ENCODE data around the gene LCORL.
"Not testable (repeated sequence)": the region's sequence is repeated elsewhere in the genome, so short reads cannot be mapped to it uniquely, and the experiment has no call there.

Gene LCORL

DNA sequence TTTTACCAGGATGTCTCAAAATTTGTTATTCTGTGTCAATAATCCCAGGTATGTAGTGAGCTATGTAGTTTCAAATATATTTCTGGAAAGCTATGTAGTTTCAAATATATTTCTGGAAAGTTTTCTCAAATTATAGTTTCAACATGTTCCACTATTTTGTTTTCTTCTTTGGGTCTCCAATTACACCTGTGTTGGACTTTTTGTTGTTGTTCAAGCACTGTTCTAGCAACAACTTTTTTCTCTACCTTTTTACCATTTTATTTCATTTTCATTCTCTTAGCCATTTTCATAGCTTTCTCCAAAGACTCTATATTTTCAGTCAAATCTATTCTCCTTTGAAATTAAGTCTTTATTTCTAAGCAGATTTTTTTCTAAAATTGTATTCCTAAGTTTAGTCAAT lies 88.4 kb downstream of the LCORL start:
- no peak for DNase-seq (ENCODE audit: low read depth in 2 of 2)

DNA sequence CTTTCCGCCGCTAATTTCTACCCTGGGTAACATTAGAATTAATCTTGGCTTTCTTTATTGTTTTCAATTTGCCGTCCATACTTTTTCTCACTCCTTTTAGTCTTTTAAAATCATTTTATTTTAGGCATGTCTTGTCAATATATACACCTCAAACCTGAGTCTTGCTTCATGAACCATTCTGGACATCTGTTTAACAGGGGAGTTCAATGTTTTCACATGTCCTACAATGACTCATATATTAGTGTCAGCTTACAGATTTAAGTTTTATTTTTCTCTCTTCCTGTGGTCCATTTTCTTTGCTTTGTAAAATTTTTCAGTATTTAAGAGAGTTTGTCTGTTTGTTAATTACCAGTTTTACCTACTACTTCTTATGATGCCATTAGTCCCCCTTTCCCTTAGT lies 89.5 kb downstream of the LCORL start:
- no peak for DNase-seq (ENCODE audit: low read depth in 2 of 2)

DNA sequence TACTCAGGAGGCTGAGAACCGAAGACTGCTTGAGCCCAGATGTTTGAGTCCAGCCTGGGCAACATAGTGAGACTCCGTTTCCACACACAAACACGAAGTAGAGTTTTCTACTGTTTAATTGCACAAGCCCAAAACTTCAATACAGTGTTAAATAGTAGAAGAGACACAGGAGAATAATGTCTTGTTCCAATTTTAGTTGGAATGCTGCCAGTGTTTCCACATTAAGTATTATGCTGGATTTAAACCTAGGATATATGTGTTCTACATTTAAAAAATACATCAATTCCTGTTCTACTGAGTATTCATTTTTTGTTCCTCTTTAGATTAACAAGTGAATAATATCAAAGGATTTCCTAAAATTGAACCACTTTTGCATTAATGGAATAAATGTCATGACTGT lies 91.3 kb downstream of the LCORL start:
- DNase-seq (ENCODE audit: low read depth in 2 of 2) = no peak

- no peak for DNase-seq (ENCODE audit: low read depth in 2 of 2)
These were observed 97.4 kb downstream of the LCORL start for GRCh38 chr4:17924189-17924588.

DNA sequence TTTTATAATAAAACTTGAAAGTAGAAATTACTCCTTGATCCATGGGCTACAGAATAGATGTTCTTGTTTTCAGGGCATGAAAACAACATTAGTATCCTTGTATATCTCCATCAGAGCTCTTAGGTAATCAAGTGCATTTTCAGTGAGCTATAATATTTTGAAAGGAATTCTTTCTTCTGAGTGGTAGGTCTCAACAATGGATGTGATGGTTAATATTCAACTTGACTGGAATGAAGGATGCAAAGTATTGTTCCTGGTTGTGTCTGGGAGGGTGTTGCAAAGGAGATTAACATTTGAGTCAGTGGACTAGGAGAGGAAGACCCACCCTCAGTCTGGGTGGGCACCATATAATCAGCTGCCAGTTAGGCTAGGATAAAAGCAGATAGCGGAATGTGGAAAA lies 100.1 kb downstream of the LCORL start:
- no peak for DNase-seq (ENCODE audit: low read depth in 2 of 2)

DNA sequence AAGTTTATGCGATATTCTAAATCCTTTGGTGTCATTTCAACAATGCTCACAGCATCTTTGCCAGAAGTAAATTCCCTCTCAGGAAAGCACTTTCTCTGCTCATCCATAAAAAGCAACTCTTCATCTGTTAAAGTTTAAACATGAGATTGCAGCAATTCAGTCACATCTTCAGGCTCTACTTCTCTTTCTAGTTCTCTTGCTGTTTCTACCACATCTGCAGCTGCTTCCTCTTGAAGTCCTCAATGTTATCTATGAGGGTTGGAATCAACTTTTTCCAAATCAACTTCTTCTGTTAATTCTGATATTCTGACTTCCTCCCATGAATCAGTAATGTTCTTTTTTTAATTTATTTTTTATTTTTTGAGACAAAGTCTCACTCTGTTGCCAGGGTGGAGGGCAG lies 100.9 kb downstream of the LCORL start:
- no peak for DNase-seq (ENCODE audit: low read depth in 2 of 2)

- DNase-seq (ENCODE audit: low read depth in 2 of 2) = no peak
These were observed 106.1 kb downstream of the LCORL start for GRCh38 chr4:17915439-17915838.

GRCh38 chr4:17912011-17912410 lies 109.5 kb downstream of the LCORL start:
- no peak for DNase-seq (ENCODE audit: low read depth in 2 of 2)

DNA sequence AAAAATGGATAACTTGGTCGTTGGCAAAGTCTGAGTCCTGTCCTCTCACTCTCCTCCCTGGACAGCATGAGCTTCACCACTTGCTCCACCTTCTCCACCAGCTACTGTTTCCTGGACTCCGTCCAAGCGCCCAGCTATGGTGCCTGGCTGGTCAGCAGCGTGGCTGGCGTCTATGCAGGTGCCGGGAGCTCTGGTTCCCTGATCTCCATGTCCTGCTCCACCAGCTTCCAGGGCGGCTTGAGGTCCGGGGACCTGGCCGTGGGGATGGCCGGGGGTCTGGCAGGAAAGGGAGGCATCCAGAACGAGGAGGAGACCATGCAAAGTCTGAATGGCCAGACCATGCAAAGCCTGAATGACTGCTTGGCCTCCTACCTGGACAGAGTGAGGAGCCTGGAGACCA lies 109.9 kb downstream of the LCORL start:
- no peak for DNase-seq (ENCODE audit: low read depth in 2 of 2)

GRCh38 chr4:17898553-17899055 lies 123.0 kb downstream of the LCORL start:
- DNase-seq (ENCODE audit: low read depth in 2 of 2) = no peak

DNA sequence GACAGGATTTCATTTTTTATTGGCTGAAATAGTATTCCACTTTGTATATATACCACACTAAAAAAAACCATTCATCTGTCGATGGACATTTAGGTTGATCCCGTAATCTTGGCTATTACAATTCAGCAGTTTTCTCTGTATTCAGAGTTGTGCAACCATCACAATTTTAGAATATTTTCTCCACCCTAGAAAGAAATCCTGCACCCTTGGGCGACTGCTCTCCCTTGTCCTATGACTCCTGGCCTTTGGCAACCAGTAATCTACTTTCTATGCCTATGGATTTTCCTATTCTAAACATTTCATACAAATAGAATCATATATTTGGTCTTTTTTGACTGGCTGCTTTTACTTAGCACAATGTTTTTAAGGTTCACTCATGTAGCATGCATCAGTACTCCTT lies 126.1 kb downstream of the LCORL start:
- DNase-seq (ENCODE audit: low read depth in 2 of 2) = no peak

DNA sequence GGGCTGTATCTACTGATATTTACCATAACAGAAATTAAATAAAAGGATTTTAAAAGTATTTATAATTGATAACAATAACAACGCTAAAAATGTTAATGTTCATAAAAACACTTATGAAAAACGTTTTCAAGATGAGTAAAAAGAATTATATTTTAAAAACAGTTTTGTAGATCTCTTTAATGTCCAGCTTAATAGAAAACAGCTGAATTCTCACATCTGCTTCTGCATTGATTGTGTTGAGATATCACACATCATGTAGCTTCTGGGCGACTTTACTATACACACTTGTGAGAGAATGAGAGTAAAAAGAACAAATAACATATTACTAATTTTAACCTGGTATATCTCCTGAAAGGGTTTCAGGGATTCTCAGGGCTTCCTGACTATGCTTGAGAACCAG lies 127.1 kb downstream of the LCORL start:
- no peak for DNase-seq (ENCODE audit: low read depth in 2 of 2)

- DNase-seq (ENCODE audit: low read depth in 2 of 2) = no peak
These were observed 131.9 kb downstream of the LCORL start for GRCh38 chr4:17889692-17890091.

- DNase-seq (ENCODE audit: low read depth in 2 of 2) = no peak
These were observed 137.0 kb downstream of the LCORL start for GRCh38 chr4:17884511-17884910.

DNA sequence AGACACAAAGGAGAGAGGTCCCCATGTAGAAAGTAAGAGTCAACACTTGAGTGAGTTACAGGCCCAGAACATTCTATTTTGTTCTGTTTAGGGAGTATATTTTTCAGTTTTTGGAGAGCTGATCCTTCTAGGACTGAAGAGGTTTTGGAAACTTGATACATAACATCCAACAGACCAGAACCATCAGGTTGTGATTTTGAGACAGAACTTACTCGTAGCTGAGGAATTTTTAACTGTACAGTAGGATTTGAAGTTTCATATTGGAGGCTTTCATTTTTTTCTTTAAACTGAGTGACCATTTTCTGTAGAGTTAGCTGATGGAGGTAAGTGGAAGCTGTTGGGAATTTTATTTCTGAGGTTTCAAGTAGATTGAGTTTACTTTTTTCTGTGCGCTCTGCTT lies 137.5 kb downstream of the LCORL start:
- DNase-seq (ENCODE audit: low read depth in 2 of 2) = no peak

DNA sequence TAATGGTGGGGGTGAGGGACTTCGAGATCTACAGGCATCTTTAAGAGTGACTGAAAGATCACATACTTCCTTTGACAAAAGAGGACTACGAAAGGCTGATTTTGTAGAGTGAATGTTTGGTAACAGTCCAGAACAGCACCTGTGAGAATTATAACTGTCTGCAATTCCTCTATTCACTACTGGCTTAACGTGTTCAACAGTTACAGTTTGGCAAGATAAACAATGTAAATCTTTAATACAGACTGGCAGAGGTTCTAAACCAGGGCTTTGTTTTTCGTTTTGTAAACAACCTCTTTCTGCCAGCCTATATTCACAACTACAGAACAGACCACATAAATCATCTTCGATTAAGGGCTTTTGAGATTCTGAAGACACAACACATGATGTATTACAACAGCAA lies 143.9 kb downstream of the LCORL start:
- no peak for DNase-seq (ENCODE audit: low read depth in 2 of 2)

GRCh38 chr4:17876943-17877342 lies 144.6 kb downstream of the LCORL start:
- no peak for DNase-seq (ENCODE audit: low read depth in 2 of 2)

DNA sequence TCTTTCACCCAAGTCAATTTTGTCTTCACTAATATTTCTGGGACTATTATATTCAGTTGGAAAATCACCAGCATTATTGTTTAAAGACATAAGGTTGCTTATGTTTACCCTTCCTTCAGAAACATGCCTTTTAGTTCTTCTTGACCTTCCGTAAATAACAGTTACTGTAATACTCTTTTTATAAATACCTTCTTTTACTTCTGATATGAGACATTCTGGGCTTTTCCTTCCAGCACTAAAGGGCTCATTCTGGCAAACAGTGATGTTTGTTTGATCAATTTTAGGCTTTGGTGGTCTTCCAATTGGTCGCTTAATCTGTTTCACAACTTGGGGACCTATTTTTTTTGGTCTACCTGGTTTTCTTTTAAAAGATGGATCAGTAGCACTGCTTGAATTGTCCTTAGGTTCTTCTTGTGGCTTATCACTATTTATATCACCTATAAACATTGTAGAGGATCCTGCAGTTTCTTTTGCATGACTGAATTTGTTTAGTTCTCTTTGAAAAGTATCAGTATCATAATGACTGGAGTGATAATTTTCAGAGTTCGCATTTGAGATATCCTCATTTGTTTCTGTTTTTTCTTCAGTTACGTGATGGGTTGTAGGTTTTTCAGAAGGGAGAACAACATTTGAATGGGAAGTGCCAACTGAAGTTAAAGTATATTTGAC lies 146.0 kb downstream of the LCORL start:
- DNase-seq (ENCODE audit: low read depth in 2 of 2) = no peak

DNA sequence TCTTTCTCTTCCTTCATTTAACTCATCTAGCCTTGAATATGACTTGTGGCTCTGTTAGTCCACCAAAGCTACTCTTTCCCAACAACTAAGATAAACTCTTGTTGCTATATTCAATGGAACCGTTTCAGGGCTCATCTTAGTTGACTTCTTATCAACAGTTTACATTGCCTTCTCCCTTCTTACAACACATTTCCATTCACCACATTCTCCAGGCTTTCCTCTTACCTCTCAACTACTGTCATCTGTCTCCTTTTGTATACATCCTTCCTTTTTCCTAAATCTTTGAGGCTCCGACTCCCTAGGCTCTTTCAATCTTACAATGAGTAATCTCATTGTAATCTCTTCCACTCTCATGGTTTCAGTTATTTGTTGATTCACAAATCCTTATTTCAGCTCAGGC lies 152.2 kb downstream of the LCORL start:
- no peak for DNase-seq (ENCODE audit: low read depth in 2 of 2)

DNA sequence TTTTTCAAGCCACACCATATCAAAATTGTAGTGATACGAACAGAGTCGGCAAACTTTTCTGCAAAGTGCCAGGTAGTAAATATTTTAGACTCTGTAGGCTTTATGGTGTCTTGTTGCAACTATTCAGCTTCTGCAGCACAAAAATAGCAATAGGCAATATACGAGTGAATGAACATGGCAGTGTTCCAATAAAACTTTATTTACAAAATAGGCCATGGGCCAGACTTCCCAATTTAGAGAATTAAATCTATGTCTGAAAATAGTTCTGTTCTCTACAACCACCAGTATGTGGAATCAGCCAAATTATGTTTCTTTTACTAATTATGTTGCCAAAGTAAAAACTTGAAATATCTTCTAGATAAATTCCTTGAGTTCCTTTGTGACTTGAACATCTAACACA lies 154.3 kb downstream of the LCORL start:
- DNase-seq (ENCODE audit: low read depth in 2 of 2) = no peak

- DNase-seq (ENCODE audit: low read depth in 2 of 2) = no peak
These were observed 154.7 kb downstream of the LCORL start for GRCh38 chr4:17866810-17867209.

DNA sequence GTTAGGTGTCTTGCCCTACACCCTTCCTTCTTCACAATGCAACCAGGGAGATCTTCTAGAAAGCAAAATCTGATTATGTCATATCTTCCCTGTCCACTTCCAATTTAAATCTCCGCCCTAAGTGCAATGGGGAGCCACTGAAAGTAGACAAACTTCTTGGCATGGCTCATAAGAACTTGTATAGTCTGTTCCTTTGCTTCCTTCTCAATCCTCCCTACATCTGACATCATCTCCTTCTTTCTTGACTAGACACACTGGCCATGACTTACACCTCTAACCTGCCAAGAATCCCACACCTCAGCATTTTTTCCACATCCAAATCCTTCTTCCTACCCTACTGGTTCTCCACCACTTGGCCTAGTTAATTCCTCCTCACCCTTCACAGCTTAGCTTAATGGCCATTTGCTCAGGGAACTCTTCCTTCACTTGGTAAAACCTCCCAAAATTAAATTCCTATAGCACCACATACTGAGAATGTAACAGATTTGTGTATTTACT lies 155.6 kb downstream of the LCORL start:
- no peak for DNase-seq (ENCODE audit: low read depth in 2 of 2)

DNA sequence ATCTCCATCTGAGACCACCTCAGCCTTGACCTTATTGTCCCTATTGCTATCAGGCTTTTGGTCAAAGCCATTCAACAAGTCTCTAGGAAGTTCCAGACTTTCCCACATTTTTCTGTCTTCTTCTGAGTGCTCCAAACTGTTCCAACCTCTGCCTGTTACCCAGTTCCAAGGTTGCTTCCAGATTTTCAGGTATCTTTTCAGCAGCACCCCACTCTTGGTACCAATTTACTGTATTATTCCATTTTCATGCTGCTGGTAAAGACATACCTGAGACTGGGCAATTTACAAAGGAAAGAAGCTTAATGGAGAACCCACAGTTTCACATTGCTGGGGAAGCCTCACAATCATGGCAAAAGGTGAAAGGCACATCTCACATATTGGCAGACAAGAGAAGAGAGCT lies 159.6 kb downstream of the LCORL start:
- DNase-seq (ENCODE audit: low read depth in 2 of 2) = not testable (repeated sequence)

GRCh38 chr4:17859793-17860406 lies 161.7 kb downstream of the LCORL start:
- no peak for DNase-seq (ENCODE audit: low read depth in 2 of 2)

Data from stimulated activated CD8-positive, alpha-beta memory T cell treated with anti-CD3 and anti-CD28 coated beads, Interleukin-7, amount 100 ng/mL, for 4 hours (primary cell).